GM03348 (cell line): Measurements from ENCODE around the gene IGF2BP3.

Source experiments
- DNase-seq: peaks from one replicate; pipeline ENCODE4 v3.0.0; 2012; ENCODE audit warnings: low spot score

Gene IGF2BP3

GRCh38 chr7:23472046-23472445 is 1.8 kb upstream of the IGF2BP3 start:
- DNase-seq, result no peak

GRCh38 chr7:23471106-23471859 is 992 bp upstream of the IGF2BP3 start:
- DNase-seq, result peak; percentile 29

GRCh38 chr7:23469961-23470250 is 385 bp downstream of the IGF2BP3 start:
- no peak for DNase-seq

- peak; percentile 23 for DNase-seq
These were observed 936 bp downstream of the IGF2BP3 start for GRCh38 chr7:23469150-23469960.

GRCh38 chr7:23468526-23469149 is 1.7 kb downstream of the IGF2BP3 start:
- peak; percentile 15 for DNase-seq

- peak; percentile 14 for DNase-seq
These were observed 2.3 kb downstream of the IGF2BP3 start for GRCh38 chr7:23467806-23468525.

- DNase-seq, result no peak
These were observed 2.9 kb downstream of the IGF2BP3 start for GRCh38 chr7:23467291-23467805.

GRCh38 chr7:23462846-23463245 is 7.4 kb downstream of the IGF2BP3 start:
- peak; percentile 42 for DNase-seq

- DNase-seq, result no peak
These were observed 12.2 kb downstream of the IGF2BP3 start for GRCh38 chr7:23458044-23458443.

GRCh38 chr7:23456093-23456492 is 14.2 kb downstream of the IGF2BP3 start:
- DNase-seq, result no peak

GRCh38 chr7:23454881-23455526 is 15.3 kb downstream of the IGF2BP3 start:
- no peak for DNase-seq

- no peak for DNase-seq
These were observed 19.8 kb downstream of the IGF2BP3 start for GRCh38 chr7:23450518-23450917.

- no peak for DNase-seq
These were observed 20.4 kb downstream of the IGF2BP3 start for GRCh38 chr7:23449941-23450340.

GRCh38 chr7:23445326-23445725 is 25.0 kb downstream of the IGF2BP3 start:
- DNase-seq, result no peak

- no peak for DNase-seq
These were observed 26.3 kb downstream of the IGF2BP3 start for GRCh38 chr7:23443974-23444373.

- DNase-seq, result no peak
These were observed 32.1 kb downstream of the IGF2BP3 start for GRCh38 chr7:23438171-23438570.

GRCh38 chr7:23434147-23434917 is 36.0 kb downstream of the IGF2BP3 start:
- no peak for DNase-seq

GRCh38 chr7:23431702-23432199 is 38.5 kb downstream of the IGF2BP3 start:
- DNase-seq, result no peak

GRCh38 chr7:23430893-23431259 is 39.4 kb downstream of the IGF2BP3 start:
- DNase-seq, result no peak

- no peak for DNase-seq
These were observed 43.4 kb downstream of the IGF2BP3 start for GRCh38 chr7:23426876-23427275.

GRCh38 chr7:23422909-23423308 is 47.4 kb downstream of the IGF2BP3 start:
- DNase-seq, result no peak
